ENCODE measurements around the gene C19orf38. TPM values are rescaled to one million over a fixed set of nuclear protein-coding genes. Genes with fewer than 3 reads are reported as not detected.
"Not testable (repeated sequence)": the region's sequence is repeated elsewhere in the genome, so short reads cannot be mapped to it uniquely, and the experiment has no call there.

The C19orf38 gene
- total RNA-seq, 2 donors from 2014 or later = 0.24 TPM; not detected in 1

- peak overlapping the region; percentile 2 for H3K27ac ChIP-seq (ENCODE audit: low read depth, low read length)
Observed at GRCh38 chr19:10835089-10835753, 13.0 kb upstream of the C19orf38 start.

GRCh38 chr19:10835754-10836478, 12.3 kb upstream of the C19orf38 start, which contains the start of gene TMED1:
Gene TMED1, minus strand, starts transcription at chr19:10836212. Its CDS starts 21 bp downstream, at chr19:10836191.
- H3K27ac Mint-ChIP-seq = peak within 1 kb of the TSS; percentile 100
- H3K36me3 ChIP-seq (ENCODE audit: control insufficient read depth, insufficient read depth, low read length) = peaks cover 19% of the 10 kb centered on the region
- H3K4me3 Mint-ChIP-seq = peak within 1 kb of the TSS; percentile 83
- H3K4me3 ChIP-seq (ENCODE audit: low read length) = peak within 1 kb of the TSS; percentile 84
- H3K9me3 ChIP-seq (ENCODE audit: control insufficient read depth, low read length) = peaks cover 6% of the 10 kb centered on the region
- no peaks in the 10 kb centered on the region for H3K4me1 ChIP-seq (ENCODE audit: control insufficient read depth, insufficient read depth, low read length)
- peak within 1 kb of the TSS; percentile 91 for H3K9ac ChIP-seq (ENCODE audit: extremely low read depth, low read length, poor library complexity, severe bottlenecking)
- peak; percentile 100 for DNase-seq
- peaks cover 14% of the 10 kb centered on the region for H3K36me3 Mint-ChIP-seq (ENCODE audit: low read depth)
- H3K27me3 ChIP-seq (ENCODE audit: control insufficient read depth, insufficient read depth, low read length, poor library complexity, severe bottlenecking) = no peaks in the 10 kb centered on the region
- H3K27ac ChIP-seq (ENCODE audit: low read depth, low read length) = peak within 1 kb of the TSS; percentile 99
- peak; percentile 44 for TF ChIP-seq CTCF (conservative IDR thresholded peaks at IDR 0.05)
- H3K9me3 Mint-ChIP-seq = peaks cover 20% of the 10 kb centered on the region
- peaks cover 22% of the 10 kb centered on the region for H3K27me3 Mint-ChIP-seq (ENCODE audit: insufficient read depth)
- WGBS, 2 experiments (ENCODE audit: insufficient coverage in 1 of 2, insufficient read length in 1 of 2) = 0% methylated on average over 17 to 50 of the region's 50 CpGs
- no peaks in the 10 kb centered on the region for H3K4me1 Mint-ChIP-seq

More at GRCh38 chr19:10835089-10835753, 13.0 kb upstream of the C19orf38 start:
- Histone ChIP-seq H3K27me3 (ENCODE audit: control insufficient read depth, insufficient read depth, low read length, poor library complexity, severe bottlenecking) (no peaks in the 10 kb centered on the region), H3K9me3 (ENCODE audit: control insufficient read depth, low read length) (peaks cover 6% of the 10 kb centered on the region), H3K4me3 (ENCODE audit: low read length) (peak overlapping the region; percentile 73), H3K36me3 (ENCODE audit: control insufficient read depth, insufficient read depth, low read length) (peaks cover 19% of the 10 kb centered on the region), H3K9ac (ENCODE audit: extremely low read depth, low read length, poor library complexity, severe bottlenecking) (no peak overlapping the region), H3K4me1 (ENCODE audit: control insufficient read depth, insufficient read depth, low read length) (no peaks in the 10 kb centered on the region)
- no peak for TF ChIP-seq CTCF (conservative IDR thresholded peaks at IDR 0.05)
- peaks cover 20% of the 10 kb centered on the region for H3K9me3 Mint-ChIP-seq
- no peaks in the 10 kb centered on the region for H3K4me1 Mint-ChIP-seq
- no peak for DNase-seq
- H3K36me3 Mint-ChIP-seq (ENCODE audit: low read depth) = peaks cover 14% of the 10 kb centered on the region
- H3K27me3 Mint-ChIP-seq (ENCODE audit: insufficient read depth) = peaks cover 20% of the 10 kb centered on the region
- peak overlapping the region; percentile 83 for H3K4me3 Mint-ChIP-seq
- peak overlapping the region; percentile 100 for H3K27ac Mint-ChIP-seq
- 64 to 82% methylated on average over 22 to 32 of the region's 32 CpGs for WGBS, 2 experiments (ENCODE audit: insufficient coverage in 1 of 2, insufficient read length in 1 of 2)

GRCh38 chr19:10836479-10837330, 11.5 kb upstream of the C19orf38 start:
- no peaks in the 10 kb centered on the region for H3K4me1 Mint-ChIP-seq
- WGBS, 2 experiments (ENCODE audit: insufficient coverage in 1 of 2, insufficient read length in 1 of 2) = 48 to 55% methylated on average over 22 to 38 of the region's 38 CpGs
- H3K27ac Mint-ChIP-seq = peak overlapping the region; percentile 100
- no peak for TF ChIP-seq CTCF (conservative IDR thresholded peaks at IDR 0.05)
- H3K9ac ChIP-seq (ENCODE audit: extremely low read depth, low read length, poor library complexity, severe bottlenecking) = peak overlapping the region; percentile 91
- no peaks in the 10 kb centered on the region for H3K4me1 ChIP-seq (ENCODE audit: control insufficient read depth, insufficient read depth, low read length)
- H3K4me3 Mint-ChIP-seq = peak overlapping the region; percentile 83
- H3K9me3 ChIP-seq (ENCODE audit: control insufficient read depth, low read length) = peaks cover 6% of the 10 kb centered on the region
- H3K9me3 Mint-ChIP-seq = peaks cover 20% of the 10 kb centered on the region
- H3K36me3 Mint-ChIP-seq (ENCODE audit: low read depth) = peaks cover 14% of the 10 kb centered on the region
- H3K4me3 ChIP-seq (ENCODE audit: low read length) = peak overlapping the region; percentile 84
- H3K27me3 Mint-ChIP-seq (ENCODE audit: insufficient read depth) = peaks cover 23% of the 10 kb centered on the region
- peak overlapping the region; percentile 99 for H3K27ac ChIP-seq (ENCODE audit: low read depth, low read length)
- no peak for DNase-seq
- peaks cover 19% of the 10 kb centered on the region for H3K36me3 ChIP-seq (ENCODE audit: control insufficient read depth, insufficient read depth, low read length)
- no peaks in the 10 kb centered on the region for H3K27me3 ChIP-seq (ENCODE audit: control insufficient read depth, insufficient read depth, low read length, poor library complexity, severe bottlenecking)

- not testable (repeated sequence) for H3K27ac ChIP-seq (ENCODE audit: low read depth, low read length); H3K27ac Mint-ChIP-seq; DNase-seq; H3K9me3 ChIP-seq (ENCODE audit: control insufficient read depth, low read length); H3K4me1 ChIP-seq (ENCODE audit: control insufficient read depth, insufficient read depth, low read length); H3K4me3 Mint-ChIP-seq; H3K27me3 ChIP-seq (ENCODE audit: control insufficient read depth, insufficient read depth, low read length, poor library complexity, severe bottlenecking); H3K9ac ChIP-seq (ENCODE audit: extremely low read depth, low read length, poor library complexity, severe bottlenecking); H3K4me1 Mint-ChIP-seq; H3K4me3 ChIP-seq (ENCODE audit: low read length)
- peaks cover 20% of the 10 kb centered on the region for H3K9me3 Mint-ChIP-seq
- WGBS, 2 experiments (ENCODE audit: insufficient coverage in 1 of 2, insufficient read length in 1 of 2) = 86 to 95% methylated on average over 7 of the region's 7 CpGs
- peaks cover 23% of the 10 kb centered on the region for H3K27me3 Mint-ChIP-seq (ENCODE audit: insufficient read depth)
- peaks cover 19% of the 10 kb centered on the region for H3K36me3 ChIP-seq (ENCODE audit: control insufficient read depth, insufficient read depth, low read length)
- H3K36me3 Mint-ChIP-seq (ENCODE audit: low read depth) = peaks cover 14% of the 10 kb centered on the region
Observed at GRCh38 chr19:10837649-10838048, 10.6 kb upstream of the C19orf38 start.

All from endodermal cell (in vitro differentiated cells).